Activated CD4-positive, alpha-beta T cell treated with anti-CD3 and anti-CD28 coated beads, Interleukin-2, amount 10 ng/mL, durations not matched to agents 24 days and 14 days (primary cell): Measurements from ENCODE around the gene FBP2. TPM values are rescaled to one million over a fixed set of nuclear protein-coding genes. Genes with fewer than 3 reads are reported as not detected.
"Not testable (repeated sequence)": the region's sequence is repeated elsewhere in the genome, so short reads cannot be mapped to it uniquely, and the experiment has no call there.

ENCODE experiments used
- DNase-seq: peaks from one replicate; pipeline ENCODE4 v3.0.0; 2022
- H3K27ac Mint-ChIP-seq: one replicate; pipeline ENCODE4 v1.8.0; 2022; ENCODE audit warnings: mild to moderate bottlenecking, mixed read lengths
- H3K27me3 Mint-ChIP-seq: one replicate; pipeline ENCODE4 v1.8.0; 2022; ENCODE audit warnings: mixed read lengths
- H3K36me3 Mint-ChIP-seq: one replicate; pipeline ENCODE4 v1.8.0; 2022; ENCODE audit warnings: low read depth, mild to moderate bottlenecking, mixed read lengths
- H3K4me1 Mint-ChIP-seq: one replicate; pipeline ENCODE4 v1.8.0; 2021; ENCODE audit warnings: mixed read lengths
- H3K4me3 Mint-ChIP-seq: one replicate; pipeline ENCODE4 v1.8.0; 2022; ENCODE audit warnings: mild to moderate bottlenecking, moderate library complexity, mixed read lengths
- H3K9me3 Mint-ChIP-seq: one replicate; pipeline ENCODE4 v1.8.0; 2021; ENCODE audit warnings: mixed read lengths
- intact Hi-C: fragments of 100-400 bp; cut with micrococcal nuclease; formaldehyde crosslinking; loops from one replicate; pipeline ENCODE4 v1.15.1; 2023
- total RNA-seq: library from RNA; stranded (reverse); gene quantifications from 2 replicates; pipeline ENCODE4 v1.2.3, GENCODE V29; 2022

FBP2 gene
- total RNA-seq, 1 donor from 2014 or later = not detected

DNA sequence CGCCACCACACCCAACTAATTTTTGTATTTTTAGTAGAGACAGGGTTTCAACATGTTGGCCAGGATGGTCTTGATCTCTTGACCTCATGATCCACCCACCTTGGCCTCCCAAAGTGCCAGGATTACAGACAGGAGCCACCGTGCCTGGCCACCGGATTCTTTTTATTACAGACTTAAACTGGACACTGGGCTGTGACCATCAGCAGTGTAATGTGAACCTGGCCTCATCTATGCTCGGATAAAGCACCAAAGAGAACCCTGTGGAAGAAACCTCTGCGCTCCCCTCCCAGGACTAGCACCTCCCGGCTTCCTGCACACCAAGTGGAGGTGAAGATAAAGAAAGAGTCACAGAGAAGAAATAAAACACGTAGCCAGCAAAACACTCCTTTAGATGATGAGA is 941 bp downstream of the FBP2 start:
- H3K4me1 Mint-ChIP-seq, H3K36me3 Mint-ChIP-seq, H3K27ac Mint-ChIP-seq, intact Hi-C loops, H3K27me3 Mint-ChIP-seq, H3K9me3 Mint-ChIP-seq, DNase-seq, H3K4me3 Mint-ChIP-seq: not testable (repeated sequence)

- intact Hi-C loops = no loop called here
- peaks cover 5% of the 10 kb centered on the region for H3K4me1 Mint-ChIP-seq
- H3K27me3 Mint-ChIP-seq = no peaks in the 10 kb centered on the region
- no peak overlapping the region for H3K27ac Mint-ChIP-seq
- no peaks in the 10 kb centered on the region for H3K9me3 Mint-ChIP-seq
- no peaks in the 10 kb centered on the region for H3K36me3 Mint-ChIP-seq
- no peak for DNase-seq
- H3K4me3 Mint-ChIP-seq = no peak overlapping the region
These were observed 1.7 kb downstream of the FBP2 start for GRCh38 chr9:94591876-94592275.

DNA sequence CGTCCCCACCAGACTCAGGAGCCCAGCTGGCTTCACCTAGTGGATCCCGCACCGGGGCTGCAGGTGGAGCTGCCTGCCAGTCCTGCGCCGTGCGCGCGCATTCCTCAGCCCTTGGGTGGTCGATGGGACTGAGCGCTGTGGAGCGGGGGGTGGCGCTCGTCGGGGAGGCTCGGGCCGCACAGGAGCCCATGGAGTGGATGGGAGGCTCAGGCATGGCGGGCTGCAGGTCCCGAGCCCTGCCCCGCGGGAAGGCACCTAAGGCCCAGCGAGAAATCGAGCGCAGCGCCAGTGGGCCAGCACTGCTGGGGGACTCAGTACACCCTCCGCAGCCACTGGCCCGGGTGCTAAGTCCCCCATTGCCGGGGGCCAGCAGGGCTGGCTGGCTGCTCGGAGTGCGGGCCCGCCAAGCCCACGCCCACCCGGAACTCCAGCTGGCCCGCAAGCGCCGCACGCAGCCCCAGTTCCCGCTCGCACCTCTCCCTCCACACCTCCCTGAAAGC is 2.5 kb downstream of the FBP2 start:
- DNase-seq, H3K4me3 Mint-ChIP-seq, H3K9me3 Mint-ChIP-seq, H3K27ac Mint-ChIP-seq, H3K27me3 Mint-ChIP-seq, H3K36me3 Mint-ChIP-seq, intact Hi-C loops: not testable (repeated sequence)
- peaks cover 11% of the 10 kb centered on the region for H3K4me1 Mint-ChIP-seq

DNA sequence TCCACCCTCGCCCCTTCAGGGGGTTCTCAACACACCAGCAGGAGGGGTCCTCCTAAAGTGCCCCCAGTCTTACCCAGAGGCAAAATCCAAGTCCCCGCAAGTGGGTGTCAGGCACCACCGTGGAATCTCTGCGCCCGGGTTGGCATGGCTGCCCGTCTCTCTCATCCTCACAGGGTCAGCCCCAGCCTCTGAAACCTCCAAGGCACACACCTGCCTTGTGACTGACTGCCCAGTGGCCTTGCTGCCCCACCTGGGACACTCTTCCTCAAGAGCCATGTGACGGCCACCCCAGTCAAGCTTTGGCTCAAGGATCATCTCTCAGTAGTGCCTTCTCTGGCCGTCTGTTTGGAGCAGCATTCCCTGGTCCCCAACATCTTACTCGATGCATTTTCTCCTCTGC is 4.9 kb downstream of the FBP2 start:
- intact Hi-C loops = no loop called here
- no peak for DNase-seq
- Mint-ChIP-seq H3K4me1 (peaks cover 18% of the 10 kb centered on the region), H3K4me3 (no peak overlapping the region), H3K36me3 (no peaks in the 10 kb centered on the region), H3K27me3 (no peaks in the 10 kb centered on the region), H3K27ac (no peak overlapping the region), H3K9me3 (no peaks in the 10 kb centered on the region)

DNA sequence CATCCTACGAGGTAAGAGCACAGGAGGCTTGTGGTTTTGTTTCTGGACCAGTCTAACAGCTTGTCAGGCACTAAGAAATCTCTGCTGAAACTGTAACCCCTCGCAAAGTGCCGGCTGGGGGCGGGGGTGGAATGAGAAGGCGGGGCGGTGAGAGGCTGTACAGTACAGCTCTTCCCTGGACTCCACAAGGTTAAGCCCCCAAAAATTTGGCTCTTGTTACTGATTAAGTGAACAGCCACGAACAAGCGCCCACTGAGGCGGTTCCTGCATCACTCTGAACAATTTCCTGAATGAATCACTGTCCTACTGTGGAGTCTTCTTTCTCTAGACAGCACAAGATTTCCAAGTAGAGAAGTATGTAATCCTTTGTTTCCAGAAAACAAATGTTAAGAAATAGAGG is 6.8 kb downstream of the FBP2 start:
- Mint-ChIP-seq H3K36me3 (no peaks in the 10 kb centered on the region), H3K27me3 (no peaks in the 10 kb centered on the region), H3K9me3 (no peaks in the 10 kb centered on the region), H3K27ac (no peak overlapping the region), H3K4me1 (peaks cover 18% of the 10 kb centered on the region), H3K4me3 (peak overlapping the region; percentile 9)
- intact Hi-C loops = no loop called here
- no peak for DNase-seq

GRCh38 chr9:94586316-94586715 is 7.3 kb downstream of the FBP2 start:
- intact Hi-C loops = no loop called here
- Mint-ChIP-seq H3K9me3 (no peaks in the 10 kb centered on the region), H3K4me3 (peak overlapping the region; percentile 9), H3K4me1 (peaks cover 18% of the 10 kb centered on the region), H3K27me3 (no peaks in the 10 kb centered on the region), H3K27ac (no peak overlapping the region), H3K36me3 (no peaks in the 10 kb centered on the region)
- no peak for DNase-seq

DNA sequence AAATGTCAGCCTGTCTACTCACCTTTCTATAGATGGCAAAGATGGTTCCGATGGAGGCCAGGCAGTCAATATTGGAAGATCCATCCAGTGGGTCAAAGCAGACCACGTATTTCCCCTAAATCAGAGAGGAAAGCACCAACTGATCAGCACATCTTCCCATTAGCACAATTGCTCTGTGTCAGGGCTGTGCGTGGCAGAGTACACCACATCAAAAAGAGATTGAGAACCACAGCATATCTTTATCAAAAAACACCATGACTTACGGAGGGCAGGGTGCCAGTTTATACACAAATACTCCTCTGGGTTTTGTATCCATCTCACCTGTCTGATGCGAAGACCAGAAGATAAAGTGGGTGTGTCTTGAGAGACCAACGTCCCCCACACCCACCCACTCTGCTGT is 9.1 kb downstream of the FBP2 start:
- Mint-ChIP-seq H3K27ac (no peak overlapping the region), H3K36me3 (no peaks in the 10 kb centered on the region), H3K27me3 (peaks cover 3% of the 10 kb centered on the region), H3K4me3 (no peak overlapping the region), H3K9me3 (no peaks in the 10 kb centered on the region), H3K4me1 (peaks cover 18% of the 10 kb centered on the region)
- no peak for DNase-seq
- intact Hi-C loops = no loop called here

- Mint-ChIP-seq H3K9me3 (no peaks in the 10 kb centered on the region), H3K27me3 (peaks cover 3% of the 10 kb centered on the region), H3K36me3 (no peaks in the 10 kb centered on the region), H3K27ac (no peak overlapping the region), H3K4me1 (peaks cover 18% of the 10 kb centered on the region), H3K4me3 (no peak overlapping the region)
- DNase-seq = no peak
- intact Hi-C loops = no loop called here
These were observed 11.9 kb downstream of the FBP2 start for GRCh38 chr9:94581728-94582127.

- no peak for DNase-seq
- no peak overlapping the region for H3K27ac Mint-ChIP-seq
- intact Hi-C loops = no loop called here
- H3K4me1 Mint-ChIP-seq = peaks cover 5% of the 10 kb centered on the region
- H3K27me3 Mint-ChIP-seq = peaks cover 11% of the 10 kb centered on the region
- H3K4me3 Mint-ChIP-seq = no peak overlapping the region
- H3K36me3 Mint-ChIP-seq = no peaks in the 10 kb centered on the region
- no peaks in the 10 kb centered on the region for H3K9me3 Mint-ChIP-seq
These were observed 16.1 kb downstream of the FBP2 start for GRCh38 chr9:94577571-94577970.

- Mint-ChIP-seq H3K27ac (no peak overlapping the region), H3K4me1 (peaks cover 5% of the 10 kb centered on the region), H3K36me3 (no peaks in the 10 kb centered on the region), H3K9me3 (no peaks in the 10 kb centered on the region), H3K4me3 (no peak overlapping the region), H3K27me3 (peaks cover 14% of the 10 kb centered on the region)
- intact Hi-C loops = no loop called here
- no peak for DNase-seq
These were observed 16.6 kb downstream of the FBP2 start for GRCh38 chr9:94577036-94577435.

- peaks cover 16% of the 10 kb centered on the region for H3K27me3 Mint-ChIP-seq
- no peaks in the 10 kb centered on the region for H3K36me3 Mint-ChIP-seq
- H3K4me1 Mint-ChIP-seq = peaks cover 5% of the 10 kb centered on the region
- no peak overlapping the region for H3K4me3 Mint-ChIP-seq
- H3K27ac Mint-ChIP-seq = no peak overlapping the region
- H3K9me3 Mint-ChIP-seq = no peaks in the 10 kb centered on the region
- no peak for DNase-seq
- intact Hi-C loops = no loop called here
These were observed 17.5 kb downstream of the FBP2 start for GRCh38 chr9:94576131-94576530.

- Mint-ChIP-seq H3K4me3 (no peak overlapping the region), H3K9me3 (no peaks in the 10 kb centered on the region), H3K36me3 (no peaks in the 10 kb centered on the region), H3K4me1 (no peaks in the 10 kb centered on the region), H3K27me3 (peaks cover 11% of the 10 kb centered on the region), H3K27ac (no peak overlapping the region)
- DNase-seq = no peak
- intact Hi-C loops = no loop called here
These were observed 24.5 kb downstream of the FBP2 start for GRCh38 chr9:94568972-94569712.

DNA sequence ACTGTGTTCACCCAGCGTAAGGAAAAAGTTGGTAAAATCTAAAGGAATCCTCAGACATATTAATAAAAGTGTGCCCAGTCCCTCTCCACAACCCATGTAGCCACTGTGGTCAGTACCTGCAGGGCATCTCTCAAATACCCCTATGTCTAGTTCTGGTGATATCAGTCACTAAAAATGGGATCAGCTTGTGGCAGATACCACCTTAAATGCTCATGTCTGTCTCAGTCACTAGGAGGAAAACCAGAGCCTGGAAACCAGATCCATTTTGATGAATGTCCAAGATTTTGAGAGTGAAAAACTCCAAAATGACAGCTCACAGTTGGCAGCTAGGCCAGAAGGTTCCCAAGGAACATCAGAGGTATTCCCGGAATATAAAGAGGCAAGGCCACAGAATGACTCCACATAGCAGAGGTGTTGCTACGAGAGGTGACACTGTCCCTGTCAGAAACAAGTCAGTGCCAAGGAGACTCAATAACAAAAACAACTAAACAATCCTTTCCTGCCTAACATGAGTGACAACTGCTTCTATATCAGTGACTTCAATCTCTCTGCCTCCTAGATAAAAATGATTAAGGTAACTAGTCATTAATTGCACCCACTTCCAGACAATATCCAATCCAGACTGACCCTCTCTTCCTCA is 25.3 kb downstream of the FBP2 start:
- Mint-ChIP-seq H3K9me3 (no peaks in the 10 kb centered on the region), H3K4me3 (no peak overlapping the region), H3K36me3 (no peaks in the 10 kb centered on the region), H3K4me1 (no peaks in the 10 kb centered on the region), H3K27me3 (peaks cover 11% of the 10 kb centered on the region), H3K27ac (no peak overlapping the region)
- DNase-seq = no peak
- intact Hi-C loops = no loop called here

GRCh38 chr9:94567271-94567670 is 26.4 kb downstream of the FBP2 start:
- Mint-ChIP-seq H3K27me3 (peaks cover 9% of the 10 kb centered on the region), H3K4me3 (no peak overlapping the region), H3K36me3 (no peaks in the 10 kb centered on the region), H3K27ac (no peak overlapping the region), H3K4me1 (no peaks in the 10 kb centered on the region), H3K9me3 (no peaks in the 10 kb centered on the region)
- intact Hi-C loops = no loop called here
- DNase-seq = no peak
